Daoy (cell line): ENCODE data around the gene MME. TPM values are rescaled to one million over a fixed set of nuclear protein-coding genes. Genes with fewer than 3 reads are reported as not detected.

Experiments used
- DNase-seq: peaks from one replicate; pipeline ENCODE4 v3.0.0-alpha.2; 2015; ENCODE audit warnings: low read depth
- total RNA-seq: library from RNA; depleted of rRNA; stranded (reverse); fragments of >200 nt; shearing (Covaris generic); gene quantifications from 2 replicates; pipeline ENCODE4 v1.2.3, GENCODE V29; 2014

MME gene
- total RNA-seq, 1 experiment from 2014 or later, result 6.4 TPM

DNA sequence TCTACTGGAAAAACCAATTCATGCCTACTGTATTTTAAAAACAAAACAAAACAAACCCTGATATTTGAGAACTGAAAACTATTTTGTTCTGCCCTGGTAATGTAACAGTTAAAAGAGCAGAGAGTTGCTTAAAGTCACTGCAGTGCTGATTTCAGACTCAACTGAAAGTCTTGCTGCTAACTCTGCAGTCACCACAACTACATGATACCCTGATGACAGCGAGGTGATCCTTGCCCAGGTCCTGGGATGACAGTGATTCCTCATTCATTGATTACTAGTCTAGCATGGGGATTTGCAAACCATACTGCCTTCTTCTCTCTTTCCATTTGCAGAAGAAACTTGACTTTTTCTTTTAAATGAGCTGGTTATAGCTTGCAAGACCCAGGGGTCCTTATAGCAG lies 67.5 kb downstream of the MME start:
- DNase-seq, result no peak

DNA sequence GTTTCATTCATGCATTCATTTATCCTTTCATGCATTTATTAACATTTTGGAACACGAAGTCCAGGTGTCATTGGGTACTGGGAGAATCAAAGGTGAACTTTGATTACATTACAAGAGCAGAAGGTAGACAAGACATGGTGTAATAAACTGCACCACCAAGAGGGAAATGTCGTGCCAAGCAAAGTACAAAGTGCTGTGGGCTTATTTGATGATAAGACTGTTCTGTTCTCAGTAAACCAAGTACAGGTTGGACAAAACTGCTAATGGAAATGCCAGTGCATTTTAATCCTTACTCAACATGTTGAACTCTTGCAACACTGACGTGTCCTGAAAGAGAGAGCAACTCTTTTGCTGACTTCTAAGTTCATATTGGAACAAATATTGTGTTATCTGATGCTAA lies 69.4 kb downstream of the MME start:
- no peak for DNase-seq

GRCh38 chr3:155153242-155154186 lies 73.4 kb downstream of the MME start:
- DNase-seq, result no peak

- no peak for DNase-seq
These were observed 74.1 kb downstream of the MME start for GRCh38 chr3:155154255-155154654.

- no peak for DNase-seq
These were observed 78.4 kb downstream of the MME start for GRCh38 chr3:155158346-155159037.

GRCh38 chr3:155159301-155159700 lies 79.2 kb downstream of the MME start:
- no peak for DNase-seq

DNA sequence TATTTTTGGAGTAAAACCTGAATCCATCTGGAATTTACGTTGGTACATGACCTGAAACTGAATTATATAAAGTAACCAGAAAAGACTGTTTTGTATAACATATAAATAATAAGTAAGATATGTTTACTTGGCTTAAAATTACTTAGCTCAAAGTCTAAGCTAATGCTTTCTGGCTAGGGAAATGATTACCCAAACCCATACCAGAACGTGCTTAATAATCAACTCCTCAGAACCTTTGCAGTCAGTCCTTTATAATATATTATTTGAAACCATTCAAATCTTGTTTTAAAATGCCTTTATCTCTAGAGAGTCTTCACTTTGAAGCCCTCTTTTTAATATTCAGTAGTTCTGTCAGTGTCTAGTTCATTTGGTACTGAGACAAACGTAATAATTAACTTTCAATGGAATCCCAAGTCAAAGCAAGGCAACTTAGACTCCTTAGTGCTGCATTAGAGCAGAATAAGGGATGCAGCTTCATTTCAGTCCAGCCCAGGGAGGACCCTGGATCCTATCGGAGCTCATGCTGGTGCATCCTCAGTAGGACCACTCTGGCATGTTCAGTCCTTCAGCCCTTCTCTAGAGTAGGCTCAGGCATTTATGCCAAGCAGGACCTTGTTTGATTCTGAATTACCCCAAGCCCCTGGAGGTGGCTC lies 81.6 kb downstream of the MME start:
- no peak for DNase-seq

DNA sequence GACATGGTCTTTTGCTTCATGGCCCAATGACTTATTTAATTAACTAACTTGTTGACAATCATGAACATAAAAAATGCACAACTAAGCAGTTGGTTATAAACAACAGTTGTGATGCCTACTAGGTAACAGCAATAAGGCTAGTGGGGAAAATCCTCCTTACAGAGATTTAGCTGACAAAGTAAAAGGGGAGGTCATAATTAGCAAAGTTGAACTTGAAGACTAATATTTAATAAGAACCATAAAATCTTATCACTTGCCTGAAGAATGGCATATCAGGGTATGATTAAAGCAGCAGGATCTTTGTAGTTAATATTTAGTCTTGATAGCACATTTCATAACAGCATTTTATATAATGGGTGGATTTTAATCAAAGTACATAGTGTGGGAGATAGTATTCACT lies 84.2 kb downstream of the MME start:
- DNase-seq, result no peak

GRCh38 chr3:155166441-155166840 lies 86.3 kb downstream of the MME start:
- DNase-seq, result no peak

GRCh38 chr3:155169197-155169596 lies 89.1 kb downstream of the MME start:
- no peak for DNase-seq

DNA sequence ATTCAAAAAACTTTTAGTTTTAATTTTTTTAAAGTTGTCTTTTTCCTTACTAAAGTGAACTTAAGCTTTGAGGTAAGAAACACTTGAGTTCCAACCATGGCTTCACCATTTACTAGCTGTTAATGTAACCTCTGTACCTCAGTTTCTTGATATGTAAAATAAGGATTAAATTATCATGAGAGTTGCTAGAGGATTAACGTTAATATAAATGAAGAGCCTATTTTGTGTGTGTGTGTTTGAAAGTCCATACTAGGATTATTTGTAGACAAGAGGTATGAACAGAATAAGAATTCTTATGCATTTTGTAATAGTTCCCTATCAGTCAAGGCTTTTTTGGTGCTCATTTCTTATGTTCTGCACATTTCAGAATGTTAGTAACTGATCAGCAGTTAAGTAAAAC lies 93.7 kb downstream of the MME start:
- no peak for DNase-seq

DNA sequence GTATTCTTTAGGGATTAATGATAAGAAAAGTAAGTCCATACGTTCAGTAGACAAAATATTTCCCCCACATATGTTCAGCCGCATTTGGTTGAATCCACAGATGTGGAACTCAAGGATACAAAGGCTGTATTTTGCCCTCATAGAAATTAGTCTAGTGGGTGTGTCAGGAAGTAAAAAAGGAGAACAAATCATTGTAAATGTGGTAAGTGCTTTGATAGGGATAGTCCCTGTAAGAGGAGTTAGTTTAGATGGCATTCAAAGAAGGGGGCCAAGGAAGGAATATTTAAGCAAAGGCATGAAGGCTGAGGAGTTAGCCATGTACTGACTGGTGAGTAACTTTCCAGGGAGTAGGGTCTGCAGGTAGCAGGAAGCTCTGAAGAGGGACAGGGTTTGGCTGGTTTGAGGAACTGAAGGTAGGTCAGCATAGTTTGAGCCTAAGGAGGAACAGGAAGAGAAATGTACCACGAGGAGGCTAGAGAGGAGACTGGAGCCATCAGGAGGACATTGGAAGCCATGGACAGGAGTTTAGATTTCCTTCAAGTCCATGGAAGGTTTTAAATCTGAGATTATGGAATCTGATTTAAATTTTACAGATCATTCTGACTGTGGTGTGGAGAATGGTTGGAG lies 98.8 kb downstream of the MME start:
- no peak for DNase-seq

- no peak for DNase-seq
These were observed 99.3 kb downstream of the MME start for GRCh38 chr3:155179437-155179827.

DNA sequence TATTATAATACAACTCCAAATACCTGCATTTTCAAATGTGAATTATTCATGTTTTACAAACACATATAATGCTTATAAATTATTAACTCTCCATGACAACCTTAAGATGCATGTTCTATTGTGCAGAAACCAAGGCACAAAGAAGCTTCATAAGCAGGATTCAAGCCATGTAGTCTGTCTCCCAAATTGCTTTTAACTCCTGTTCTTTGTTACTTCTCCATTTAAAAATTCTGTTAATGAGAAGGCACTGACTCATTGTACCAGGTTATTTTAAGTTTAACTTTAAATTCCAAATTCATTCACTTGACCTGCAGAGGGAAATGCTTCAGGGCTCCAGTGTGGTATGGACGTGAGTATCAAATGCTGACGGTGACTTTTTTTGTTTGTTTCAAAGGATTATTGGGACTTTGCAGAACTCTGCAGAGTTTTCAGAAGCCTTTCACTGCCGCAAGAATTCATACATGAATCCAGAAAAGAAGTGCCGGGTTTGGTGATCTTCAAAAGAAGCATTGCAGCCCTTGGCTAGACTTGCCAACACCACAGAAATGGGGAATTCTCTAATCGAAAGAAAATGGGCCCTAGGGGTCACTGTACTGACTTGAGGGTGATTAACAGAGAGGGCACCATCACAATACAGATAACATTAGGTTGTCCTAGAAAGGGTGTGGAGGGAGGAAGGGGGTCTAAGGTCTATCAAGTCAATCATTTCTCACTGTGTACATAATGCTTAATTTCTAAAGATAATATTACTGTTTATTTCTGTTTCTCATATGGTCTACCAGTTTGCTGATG lies 100.0 kb downstream of the MME start:
- DNase-seq, result no peak

GRCh38 chr3:155182467-155182866 lies 102.3 kb downstream of the MME start:
- no peak for DNase-seq

DNA sequence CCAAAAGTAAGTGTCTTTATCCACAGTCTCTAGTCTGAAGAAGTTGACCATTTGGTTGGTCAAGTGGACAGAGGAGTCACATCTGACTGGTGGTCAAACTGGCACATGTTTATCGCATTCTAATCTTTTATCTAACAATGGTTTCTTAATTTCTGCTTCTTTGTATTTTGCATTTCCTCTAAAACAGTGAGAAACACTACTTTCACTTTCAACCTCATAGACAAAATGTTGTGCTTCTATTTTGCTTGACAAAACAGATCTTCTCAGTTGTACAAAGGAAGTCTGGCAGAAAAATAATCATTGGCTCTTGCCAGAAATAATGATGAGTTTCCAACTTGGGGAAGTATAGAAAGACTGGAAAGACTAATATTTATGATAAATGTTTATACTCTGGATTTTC lies 103.9 kb downstream of the MME start:
- DNase-seq, result no peak

- no peak for DNase-seq
These were observed 105.5 kb downstream of the MME start for GRCh38 chr3:155185631-155186071.

DNA sequence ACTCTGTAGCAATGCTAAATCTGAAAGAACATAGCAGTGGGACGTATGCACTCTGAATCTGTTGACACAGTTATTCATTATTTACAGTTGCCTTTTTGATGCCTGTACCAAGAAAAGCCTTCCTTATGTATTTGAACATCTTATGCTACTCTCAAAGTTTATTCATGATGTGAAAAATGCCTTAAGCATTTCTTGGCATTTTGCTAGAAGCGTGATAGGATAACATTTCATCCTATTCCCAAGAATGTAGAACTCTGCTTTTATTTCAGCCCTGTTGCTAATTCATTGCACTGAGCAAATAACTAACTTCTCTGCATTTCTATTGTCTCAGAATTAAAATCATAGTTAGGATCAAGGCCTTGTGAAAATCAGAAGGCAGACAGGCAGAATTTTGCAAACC lies 107.9 kb downstream of the MME start:
- no peak for DNase-seq

DNA sequence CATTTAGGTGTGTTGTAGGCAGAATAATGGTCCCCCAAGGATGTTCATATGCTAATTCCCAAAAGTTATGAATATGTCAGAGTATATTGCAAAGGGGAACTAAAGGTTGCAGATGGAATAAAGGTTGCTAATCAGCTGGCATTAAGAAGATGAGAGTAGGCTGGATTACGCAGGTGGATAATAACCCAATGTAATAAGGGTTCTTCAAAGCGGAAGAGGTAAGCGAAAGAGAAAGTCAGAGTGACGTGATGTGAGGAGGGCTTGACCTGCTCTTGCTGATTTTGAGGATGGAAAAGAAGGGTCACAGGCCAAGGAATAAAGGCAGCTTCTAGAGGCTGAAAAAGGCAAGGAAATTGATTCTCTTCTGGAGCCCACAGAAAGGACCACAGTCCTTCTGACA lies 109.4 kb downstream of the MME start:
- no peak for DNase-seq

- no peak for DNase-seq
These were observed 110.6 kb downstream of the MME start for GRCh38 chr3:155190691-155191090.
